ENCODE measurements around the gene CILP.
"Not testable (repeated sequence)": the region's sequence is repeated elsewhere in the genome, so short reads cannot be mapped to it uniquely, and the experiment has no call there.

CILP gene

GRCh38 chr15:65231306-65231705 lies 20.0 kb upstream of the CILP start:
- DNase-seq (ENCODE audit: low read depth, low spot score) = no peak
- no peak overlapping the region for H3K4me3 ChIP-seq (ENCODE audit: low read length)

GRCh38 chr15:65226901-65227300 lies 15.6 kb upstream of the CILP start:
- not testable (repeated sequence) for DNase-seq (ENCODE audit: low read depth, low spot score); H3K4me3 ChIP-seq (ENCODE audit: low read length)

- DNase-seq (ENCODE audit: low read depth, low spot score) = no peak
- H3K4me3 ChIP-seq (ENCODE audit: low read length) = no peak overlapping the region
Measured at GRCh38 chr15:65226221-65226620, 14.9 kb upstream of the CILP start.

- H3K4me3 ChIP-seq (ENCODE audit: low read length) = no peak overlapping the region
- no peak for DNase-seq (ENCODE audit: low read depth, low spot score)
Measured at GRCh38 chr15:65223996-65224395, 12.7 kb upstream of the CILP start.

GRCh38 chr15:65222891-65223290 lies 11.6 kb upstream of the CILP start:
- DNase-seq (ENCODE audit: low read depth, low spot score) = no peak
- no peak overlapping the region for H3K4me3 ChIP-seq (ENCODE audit: low read length)

- no peak overlapping the region for H3K4me3 ChIP-seq (ENCODE audit: low read length)
- DNase-seq (ENCODE audit: low read depth, low spot score) = no peak
Measured at GRCh38 chr15:65221697-65222096, 10.4 kb upstream of the CILP start.

- H3K4me3 ChIP-seq (ENCODE audit: low read length) = no peak overlapping the region
- peak; percentile 22 for DNase-seq (ENCODE audit: low read depth, low spot score)
Measured at GRCh38 chr15:65219137-65219536, 7.9 kb upstream of the CILP start.

GRCh38 chr15:65217526-65218482 lies 6.5 kb upstream of the CILP start:
- peak; percentile 80 for DNase-seq (ENCODE audit: low read depth, low spot score)

GRCh38 chr15:65215496-65215895 lies 4.2 kb upstream of the CILP start:
- no peak for DNase-seq (ENCODE audit: low read depth, low spot score)
- no peak overlapping the region for H3K4me3 ChIP-seq (ENCODE audit: low read length)

More at GRCh38 chr15:65217526-65218482, 6.5 kb upstream of the CILP start:
- H3K4me3 ChIP-seq (ENCODE audit: low read length) = no peak overlapping the region

- DNase-seq (ENCODE audit: low read depth, low spot score) = no peak
- no peak overlapping the region for H3K4me3 ChIP-seq (ENCODE audit: low read length)
Measured at GRCh38 chr15:65214010-65214409, 2.7 kb upstream of the CILP start.

GRCh38 chr15:65213241-65213640 lies 2.0 kb upstream of the CILP start:
- no peak for DNase-seq (ENCODE audit: low read depth, low spot score)
- no peak overlapping the region for H3K4me3 ChIP-seq (ENCODE audit: low read length)

GRCh38 chr15:65212097-65212496 lies 824 bp upstream of the CILP start:
- no peak overlapping the region for H3K4me3 ChIP-seq (ENCODE audit: low read length)
- DNase-seq (ENCODE audit: low read depth, low spot score) = peak; percentile 64

- H3K4me3 ChIP-seq (ENCODE audit: low read length) = no peak overlapping the region
- no peak for DNase-seq (ENCODE audit: low read depth, low spot score)
Measured at GRCh38 chr15:65211482-65211982, 259 bp upstream of the CILP start.

GRCh38 chr15:65209701-65210643 lies 1.3 kb downstream of the CILP start:
- no peak overlapping the region for H3K4me3 ChIP-seq (ENCODE audit: low read length)
- no peak for DNase-seq (ENCODE audit: low read depth, low spot score)

GRCh38 chr15:65208647-65209046 lies 2.6 kb downstream of the CILP start:
- DNase-seq (ENCODE audit: low read depth, low spot score) = no peak

GRCh38 chr15:65207280-65207840 lies 3.9 kb downstream of the CILP start:
- no peak for DNase-seq (ENCODE audit: low read depth, low spot score)
- H3K4me3 ChIP-seq (ENCODE audit: low read length) = no peak overlapping the region

More at GRCh38 chr15:65208647-65209046, 2.6 kb downstream of the CILP start:
- H3K4me3 ChIP-seq (ENCODE audit: low read length) = no peak overlapping the region

- DNase-seq (ENCODE audit: low read depth, low spot score) = no peak
Measured at GRCh38 chr15:65206750-65207149, 4.5 kb downstream of the CILP start.

GRCh38 chr15:65204931-65205660 lies 6.2 kb downstream of the CILP start:
- DNase-seq (ENCODE audit: low read depth, low spot score) = no peak
- no peak overlapping the region for H3K4me3 ChIP-seq (ENCODE audit: low read length)

More at GRCh38 chr15:65206750-65207149, 4.5 kb downstream of the CILP start:
- H3K4me3 ChIP-seq (ENCODE audit: low read length) = no peak overlapping the region
